H9 (cell line): ENCODE measurements around the gene LPCAT3. TPM values are rescaled to one million over a fixed set of nuclear protein-coding genes. Genes with fewer than 3 reads are reported as not detected.

ENCODE experiments used
- DNase-seq: peaks from one replicate; pipeline ENCODE4 v3.0.0-alpha.2; 2017
- H2AFZ ChIP-seq: one replicate; pipeline ENCODE4 v1.6.1; 2013; ENCODE audit warnings: mild to moderate bottlenecking, low read length, control low read depth, moderate library complexity
- H2AK5ac ChIP-seq: 2 replicates; pipeline ENCODE4 v1.6.1; 2013; ENCODE audit warnings: low read length, control low read depth, mixed read lengths; ENCODE audit not compliant: insufficient read length
- H2BK120ac ChIP-seq: one replicate; pipeline ENCODE4 v1.6.1; 2013; ENCODE audit warnings: low read depth, mild to moderate bottlenecking, low read length, control low read depth, inconsistent platforms; ENCODE audit not compliant: poor library complexity, severe bottlenecking
- H2BK12ac ChIP-seq: 2 replicates; pipeline ENCODE4 v1.6.1; 2013; ENCODE audit warnings: low read length, control low read depth, mixed read lengths, low read depth; ENCODE audit not compliant: insufficient read length
- H2BK15ac ChIP-seq: 2 replicates; pipeline ENCODE4 v1.6.1; 2013; ENCODE audit warnings: low read depth, low read length, control low read depth
- H2BK20ac ChIP-seq: one replicate; pipeline ENCODE4 v1.6.1; 2013; ENCODE audit warnings: low read depth, mild to moderate bottlenecking, low read length, control low read depth, inconsistent platforms; ENCODE audit not compliant: poor library complexity, severe bottlenecking
- H2BK5ac ChIP-seq: 2 replicates; pipeline ENCODE4 v1.6.1; 2013; ENCODE audit warnings: low read length, control low read depth, mixed read lengths; ENCODE audit not compliant: insufficient read length
- H3K14ac ChIP-seq: 2 replicates; pipeline ENCODE4 v1.6.1; 2013; ENCODE audit warnings: low read length, control low read depth; ENCODE audit not compliant: insufficient read depth
- H3K18ac ChIP-seq: 2 replicates; pipeline ENCODE4 v1.6.1; 2013; ENCODE audit warnings: low read depth, mild to moderate bottlenecking, mixed read lengths, low read length, control low read depth; ENCODE audit not compliant: insufficient read length
- H3K23ac ChIP-seq: 2 replicates; pipeline ENCODE4 v1.6.1; 2013; ENCODE audit warnings: low read length, control low read depth, mixed read lengths, low read depth; ENCODE audit not compliant: insufficient read length
- H3K23me2 ChIP-seq: 2 replicates; pipeline ENCODE4 v1.6.1; 2013; ENCODE audit warnings: low read depth, mild to moderate bottlenecking, mixed read lengths, low read length, control low read depth; ENCODE audit not compliant: insufficient read length, poor library complexity, severe bottlenecking
- H3K27ac ChIP-seq: 2 replicates; pipeline ENCODE4 v1.5.1; 2013; ENCODE audit warnings: low read length, control low read depth, mixed read lengths, low read depth; ENCODE audit not compliant: insufficient read length
- H3K27me3 ChIP-seq: 2 replicates; pipeline ENCODE4 v1.6.1; 2013; ENCODE audit warnings: low read length, control low read depth, inconsistent platforms; ENCODE audit not compliant: insufficient read depth
- H3K4ac ChIP-seq: 2 replicates; pipeline ENCODE4 v1.6.1; 2013; ENCODE audit warnings: low read depth, mild to moderate bottlenecking, control low read depth, inconsistent platforms, low read length, moderate library complexity
- H3K4me1 ChIP-seq: 2 replicates; pipeline ENCODE4 v1.6.1; 2013; ENCODE audit warnings: low read length, control low read depth, inconsistent platforms; ENCODE audit not compliant: insufficient read depth
- H3K4me2 ChIP-seq: 2 replicates; pipeline ENCODE4 v1.6.1; 2013; ENCODE audit warnings: low read length, control low read depth, mixed read lengths; ENCODE audit not compliant: insufficient read length, insufficient read depth
- H3K56ac ChIP-seq: 2 replicates; pipeline ENCODE4 v1.6.1; 2013; ENCODE audit warnings: low read depth, mild to moderate bottlenecking, mixed read lengths, low read length, control low read depth; ENCODE audit not compliant: insufficient read length
- H3K79me1 ChIP-seq: 2 replicates; pipeline ENCODE4 v1.6.1; 2013; ENCODE audit warnings: low read depth, mild to moderate bottlenecking, moderate library complexity, low read length, control low read depth, inconsistent platforms; ENCODE audit not compliant: insufficient read depth, poor library complexity, severe bottlenecking
- H3K79me2 ChIP-seq: 2 replicates; pipeline ENCODE4 v1.6.1; 2013; ENCODE audit warnings: low read length, control low read depth, inconsistent platforms; ENCODE audit not compliant: insufficient read depth
- H3K9ac ChIP-seq: 2 replicates; pipeline ENCODE4 v1.6.1; 2013; ENCODE audit warnings: low read length, control low read depth, mixed read lengths; ENCODE audit not compliant: insufficient read length; ENCODE audit errors: extremely low read depth
- H3K9me3 ChIP-seq: one replicate; pipeline ENCODE4 v1.6.1; 2013; ENCODE audit warnings: low read depth, low read length, inconsistent platforms; ENCODE audit not compliant: control insufficient read depth
- H3T11ph ChIP-seq: one replicate; pipeline ENCODE4 v1.6.1; 2013; ENCODE audit warnings: mild to moderate bottlenecking, low read length, control low read depth, inconsistent platforms
- H4K20me1 ChIP-seq: one replicate; pipeline ENCODE4 v1.6.1; 2013; ENCODE audit not compliant: control insufficient read depth, insufficient read length, insufficient read depth
- H4K5ac ChIP-seq: 2 replicates; pipeline ENCODE4 v1.6.1; 2013; ENCODE audit warnings: low read depth, mild to moderate bottlenecking, mixed read lengths, low read length, control low read depth; ENCODE audit not compliant: insufficient read length
- H4K8ac ChIP-seq: replicated peaks from 2 replicates; pipeline ENCODE4 v1.6.1; 2013; ENCODE audit warnings: low read length, control low read depth, mixed read lengths, low read depth; ENCODE audit not compliant: insufficient read length
- H4K91ac ChIP-seq: 2 replicates; pipeline ENCODE4 v1.6.1; 2013; ENCODE audit warnings: low read depth, mild to moderate bottlenecking, moderate library complexity, mixed read lengths, low read length, control low read depth; ENCODE audit not compliant: insufficient read length
- H3K27ac Mint-ChIP-seq, 3 experiments: 2 replicates in 2 of 3; 3 replicates in 1 of 3; pipeline ENCODE4 v1.8.0; 2020 to 2021; ENCODE audit warnings: mixed read lengths in 3 of 3, mild to moderate bottlenecking in 1 of 3, moderate library complexity in 1 of 3
- H3K27me3 Mint-ChIP-seq: 2 replicates; pipeline ENCODE4 v1.8.0; 2021; ENCODE audit warnings: low read depth, mild to moderate bottlenecking, moderate library complexity, mixed read lengths
- H3K36me3 Mint-ChIP-seq, 3 experiments: 2 replicates in 2 of 3; 3 replicates in 1 of 3; pipeline ENCODE4 v1.8.0; 2020 to 2021; ENCODE audit warnings: low read depth in 3 of 3, mixed read lengths in 3 of 3; ENCODE audit not compliant: insufficient read depth in 1 of 3
- H3K4me1 Mint-ChIP-seq, 2 experiments: 2 replicates each; pipeline ENCODE4 v1.8.0; 2020; ENCODE audit warnings: mixed read lengths in 2 of 2
- H3K4me3 Mint-ChIP-seq, 2 experiments: 2 replicates in 1 of 2; 3 replicates in 1 of 2; pipeline ENCODE4 v1.8.0; 2020 to 2021; ENCODE audit warnings: mild to moderate bottlenecking in 2 of 2, mixed read lengths in 2 of 2, moderate library complexity in 1 of 2
- H3K9me3 Mint-ChIP-seq, 2 experiments: 2 replicates in 1 of 2; 3 replicates in 1 of 2; pipeline ENCODE4 v1.8.0; 2020; ENCODE audit warnings: mild to moderate bottlenecking in 2 of 2, mixed read lengths in 2 of 2, moderate library complexity in 1 of 2
- WGBS: extraction: QIAGEN DNeasy Blood & Tissue Kit; methylation state at CpG from one replicate; pipeline ENCODE4 v1.1.7; 2013; ENCODE audit warnings: missing lambda C conversion rate, low lambda C conversion rate, mixed read lengths; ENCODE audit not compliant: insufficient read length; ENCODE audit errors: extremely low coverage; 5-methylcytosine and 5-hydroxymethylcytosine counted together
- total RNA-seq: library from RNA; stranded (reverse); gene quantifications from 2 replicates; pipeline ENCODE4 v1.2.1, GENCODE V29; 2021
- TF ChIP-seq, protein P1 (sequence below): fragments of 200-600 bp; sonication (generic); conservative IDR thresholded peaks from 3 replicates; pipeline ENCODE4 v1.8.0; 2021; ENCODE audit warnings: antibody characterized with exemption, mild to moderate bottlenecking

The LPCAT3 gene
- total RNA-seq, 1 experiment from 2014 or later, result 47.7 TPM

DNA sequence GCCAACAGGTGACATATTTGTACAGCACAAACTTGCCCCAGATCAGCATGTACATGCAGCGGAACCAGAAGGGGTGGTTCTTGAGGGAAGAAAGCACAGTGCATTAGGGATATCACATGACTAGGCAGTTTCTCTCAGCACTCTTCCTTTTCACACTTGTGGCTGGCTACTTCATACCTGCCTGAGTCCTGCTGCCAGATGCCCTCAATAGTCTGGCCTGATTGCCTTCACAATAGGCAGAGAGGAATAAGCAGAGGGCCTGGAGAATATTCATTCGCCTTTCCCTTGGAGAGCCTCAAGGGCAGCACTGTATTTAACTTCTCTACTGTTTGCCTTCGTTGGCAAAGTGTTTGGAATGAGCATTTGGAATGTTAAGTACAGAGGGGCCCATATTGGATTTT is 39.7 kb downstream of the LPCAT3 start:
- H3K23me2 ChIP-seq, result no peaks in the 10 kb centered on the region
- no peak overlapping the region for H3K14ac ChIP-seq
- no peaks in the 10 kb centered on the region for H3K79me1 ChIP-seq
- no peak for DNase-seq
- Mint-ChIP-seq H3K4me3 (no peak overlapping the region), H3K9me3 (no peaks in the 10 kb centered on the region), H3K4me1 (peaks cover 3 to 10% of the 10 kb centered on the region in 2 experiments), H3K27ac (peak overlapping the region in 1 of 3 experiments; percentile 91; a peak in 2 of 7 replicates), H3K27me3 (no peaks in the 10 kb centered on the region; the same call in 1 of the 2 replicates), H3K36me3 (peaks cover 28 to 84% (median 81%) of the 10 kb centered on the region in 3 experiments; a peak in 6 of 7 replicates)
- WGBS, result no CpG with 5 or more reads among the region's 3 CpGs
- no peak overlapping the region for H4K8ac ChIP-seq
- H2AFZ ChIP-seq, result no peak overlapping the region
- no peak overlapping the region for H3K18ac ChIP-seq
- H3K79me2 ChIP-seq, result no peaks in the 10 kb centered on the region
- TF ChIP-seq, protein P1, sequence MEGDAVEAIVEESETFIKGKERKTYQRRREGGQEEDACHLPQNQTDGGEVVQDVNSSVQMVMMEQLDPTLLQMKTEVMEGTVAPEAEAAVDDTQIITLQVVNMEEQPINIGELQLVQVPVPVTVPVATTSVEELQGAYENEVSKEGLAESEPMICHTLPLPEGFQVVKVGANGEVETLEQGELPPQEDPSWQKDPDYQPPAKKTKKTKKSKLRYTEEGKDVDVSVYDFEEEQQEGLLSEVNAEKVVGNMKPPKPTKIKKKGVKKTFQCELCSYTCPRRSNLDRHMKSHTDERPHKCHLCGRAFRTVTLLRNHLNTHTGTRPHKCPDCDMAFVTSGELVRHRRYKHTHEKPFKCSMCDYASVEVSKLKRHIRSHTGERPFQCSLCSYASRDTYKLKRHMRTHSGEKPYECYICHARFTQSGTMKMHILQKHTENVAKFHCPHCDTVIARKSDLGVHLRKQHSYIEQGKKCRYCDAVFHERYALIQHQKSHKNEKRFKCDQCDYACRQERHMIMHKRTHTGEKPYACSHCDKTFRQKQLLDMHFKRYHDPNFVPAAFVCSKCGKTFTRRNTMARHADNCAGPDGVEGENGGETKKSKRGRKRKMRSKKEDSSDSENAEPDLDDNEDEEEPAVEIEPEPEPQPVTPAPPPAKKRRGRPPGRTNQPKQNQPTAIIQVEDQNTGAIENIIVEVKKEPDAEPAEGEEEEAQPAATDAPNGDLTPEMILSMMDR, result no peak
- H2BK20ac ChIP-seq, result no peak overlapping the region
- H4K91ac ChIP-seq, result no peak overlapping the region
- no peaks in the 10 kb centered on the region for H3K9me3 ChIP-seq
- no peak overlapping the region for H3K4me2 ChIP-seq
- H4K20me1 ChIP-seq, result no peaks in the 10 kb centered on the region
- H2BK120ac ChIP-seq, result no peak overlapping the region
- no peak overlapping the region for H3K56ac ChIP-seq
- H3K27me3 ChIP-seq, result no peaks in the 10 kb centered on the region
- no peak overlapping the region for H2AK5ac ChIP-seq
- no peak overlapping the region for H3K9ac ChIP-seq
- no peaks in the 10 kb centered on the region; the same call in 1 of the 2 replicates for H3K4me1 ChIP-seq
- no peak overlapping the region for H2BK12ac ChIP-seq
- H2BK15ac ChIP-seq, result no peak overlapping the region
- no peak overlapping the region for H2BK5ac ChIP-seq
- H4K5ac ChIP-seq, result no peak overlapping the region
- no peak overlapping the region for H3T11ph ChIP-seq
- no peak overlapping the region for H3K23ac ChIP-seq
- no peak overlapping the region for H3K4ac ChIP-seq
- no peak overlapping the region for H3K27ac ChIP-seq
